Upper lobe of left lung (tissue), 6 donors: ENCODE results near the gene CDK11B. TPM values are rescaled to one million over a fixed set of nuclear protein-coding genes. Genes with fewer than 3 reads are reported as not detected.
A peak's percentile ranks its signal among the peaks of the same experiment; 100 is the strongest.

Source experiments
- ATAC-seq, 2 donors: fragments of 200-7000 bp; cut with Tn5 transposase; one replicate each; pipeline ENCODE4 v1.9.1; 2022; ENCODE audit warnings: mild to moderate bottlenecking in 2 of 2, moderate library complexity in 2 of 2; ENCODE audit not compliant: low FRiP score in 2 of 2
- DNase-seq, 2 donors: peaks; one replicate each; pipeline ENCODE4 v3.0.0-alpha.2; 2019 to 2020
- H3K27ac ChIP-seq, 4 donors: fragments of 200-600 bp; sonication (generic); one replicate each; pipeline ENCODE4 v1.5.1; 2016 to 2019
- H3K27me3 ChIP-seq, 4 donors: fragments of 200-600 bp; sonication (generic); one replicate each; pipeline ENCODE4 v1.5.1; 2017 to 2019
- H3K36me3 ChIP-seq, 4 donors: fragments of 200-600 bp; sonication (generic); one replicate each; pipeline ENCODE4 v1.5.1; 2016 to 2019
- H3K4me1 ChIP-seq, 4 donors: fragments of 200-600 bp; sonication (generic); one replicate each; pipeline ENCODE4 v1.5.1; 2018 to 2019
- H3K4me3 ChIP-seq, 4 donors: fragments of 200-600 bp; sonication (generic); one replicate each; pipeline ENCODE4 v1.5.1; 2017 to 2019; ENCODE audit warnings: mild to moderate bottlenecking in 2 of 4, moderate library complexity in 1 of 4
- H3K9me3 ChIP-seq, 4 donors: fragments of 200-600 bp; sonication (generic); one replicate each; pipeline ENCODE4 v1.5.1; 2018 to 2019
- EP300 ChIP-seq, 4 donors: sonication (generic); formaldehyde crosslinking; IDR thresholded peaks; one replicate each; pipeline ENCODE4 v1.5.1; 2017; ENCODE audit warnings: antibody characterized with exemption in 4 of 4, control low read depth in 2 of 4
- POLR2A ChIP-seq, 4 donors: fragments of 450-650 bp; IDR thresholded peaks; one replicate each; pipeline ENCODE4 v1.5.1; 2016 to 2017; ENCODE audit warnings: antibody characterized with exemption in 4 of 4, mild to moderate bottlenecking in 2 of 4
- POLR2AphosphoS5 ChIP-seq, 2 donors: sonication (generic); formaldehyde crosslinking; IDR thresholded peaks; one replicate each; pipeline ENCODE4 v1.5.1; 2017; ENCODE audit warnings: antibody characterized with exemption in 2 of 2
- WGBS, 2 donors: methylation state at CpG; one replicate each; pipeline ENCODE4 v1.1.5; 2017 to 2018; 5-methylcytosine and 5-hydroxymethylcytosine counted together
- total RNA-seq, 6 donors: library from RNA; depleted of rRNA in 4 of 6; stranded (reverse); fragments of >200 nt in 4 of 6; gene quantifications; one replicate each; pipeline versions ENCODE4 v1.1.0 to v1.2.1, GENCODE V29; 2016 to 2021
- TF ChIP-seq, protein P1 (sequence below), 6 experiments: fragments of 450-650 bp in 4 of 6; fragments of 200-600 bp in 2 of 6; sonication (generic) in 2 of 6; IDR thresholded peaks; one replicate each; pipeline ENCODE4 v1.5.1; 2016 to 2019; ENCODE audit warnings: antibody characterized with exemption in 6 of 6
- donor health status: DM: no; HTN: no; CAD: no; lungs with moderate emphysema.
- donor health status: DM: no; HTN: yes; CAD: no; lungs with severe emphysema.

Gene CDK11B
- total RNA-seq, 6 donors from 2014 or later = 20.8 to 55.5 (median 24.9) TPM

DNA sequence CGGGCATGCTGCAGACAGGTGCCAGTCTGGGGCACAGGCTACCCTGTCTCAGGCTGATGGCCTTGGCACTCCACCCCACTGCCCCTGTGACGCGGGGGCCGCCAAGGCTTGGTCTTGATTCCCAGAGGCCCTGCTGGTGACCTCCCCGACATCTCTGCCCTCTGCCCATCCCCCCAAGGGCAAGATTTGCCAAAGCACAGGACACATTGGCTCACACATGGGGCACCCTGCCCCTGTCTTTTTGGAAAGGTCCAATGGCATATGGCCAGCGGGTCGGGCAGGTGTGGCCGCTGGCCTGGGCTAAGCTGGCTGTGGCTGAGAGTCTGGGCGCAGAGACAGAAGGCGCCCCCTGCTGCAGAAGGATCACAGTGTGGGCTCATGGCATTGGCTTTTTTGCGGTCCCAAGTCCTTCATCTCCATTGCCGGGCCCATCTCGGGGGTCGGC is 38.9 kb downstream of the CDK11B start:
- H3K9me3 ChIP-seq = no peaks in the 10 kb centered on the region
- DNase-seq (peak in 1 of 2 donors; percentile 64), ATAC-seq (no peak)
- H3K4me1 ChIP-seq = peaks cover 9 to 25% (median 13%) of the 10 kb centered on the region in 4 donors
- H3K4me3 ChIP-seq = no peak overlapping the region
- 60 to 84% methylated on average over 1 to 14 of the region's 14 CpGs for WGBS, 2 donors
- H3K27me3 ChIP-seq = no peaks in the 10 kb centered on the region
- no peak overlapping the region for H3K27ac ChIP-seq
- TF ChIP-seq, protein P1, sequence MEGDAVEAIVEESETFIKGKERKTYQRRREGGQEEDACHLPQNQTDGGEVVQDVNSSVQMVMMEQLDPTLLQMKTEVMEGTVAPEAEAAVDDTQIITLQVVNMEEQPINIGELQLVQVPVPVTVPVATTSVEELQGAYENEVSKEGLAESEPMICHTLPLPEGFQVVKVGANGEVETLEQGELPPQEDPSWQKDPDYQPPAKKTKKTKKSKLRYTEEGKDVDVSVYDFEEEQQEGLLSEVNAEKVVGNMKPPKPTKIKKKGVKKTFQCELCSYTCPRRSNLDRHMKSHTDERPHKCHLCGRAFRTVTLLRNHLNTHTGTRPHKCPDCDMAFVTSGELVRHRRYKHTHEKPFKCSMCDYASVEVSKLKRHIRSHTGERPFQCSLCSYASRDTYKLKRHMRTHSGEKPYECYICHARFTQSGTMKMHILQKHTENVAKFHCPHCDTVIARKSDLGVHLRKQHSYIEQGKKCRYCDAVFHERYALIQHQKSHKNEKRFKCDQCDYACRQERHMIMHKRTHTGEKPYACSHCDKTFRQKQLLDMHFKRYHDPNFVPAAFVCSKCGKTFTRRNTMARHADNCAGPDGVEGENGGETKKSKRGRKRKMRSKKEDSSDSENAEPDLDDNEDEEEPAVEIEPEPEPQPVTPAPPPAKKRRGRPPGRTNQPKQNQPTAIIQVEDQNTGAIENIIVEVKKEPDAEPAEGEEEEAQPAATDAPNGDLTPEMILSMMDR (IDR thresholded peaks at IDR 0.05) = peak in 3 of 6 experiments; percentile 15 to 34 (median 17)
- no peak for TF ChIP-seq EP300 (IDR thresholded peaks at IDR 0.05)
- H3K36me3 ChIP-seq = peaks cover 0 to 15% (median 10%) of the 10 kb centered on the region in 4 donors

DNA sequence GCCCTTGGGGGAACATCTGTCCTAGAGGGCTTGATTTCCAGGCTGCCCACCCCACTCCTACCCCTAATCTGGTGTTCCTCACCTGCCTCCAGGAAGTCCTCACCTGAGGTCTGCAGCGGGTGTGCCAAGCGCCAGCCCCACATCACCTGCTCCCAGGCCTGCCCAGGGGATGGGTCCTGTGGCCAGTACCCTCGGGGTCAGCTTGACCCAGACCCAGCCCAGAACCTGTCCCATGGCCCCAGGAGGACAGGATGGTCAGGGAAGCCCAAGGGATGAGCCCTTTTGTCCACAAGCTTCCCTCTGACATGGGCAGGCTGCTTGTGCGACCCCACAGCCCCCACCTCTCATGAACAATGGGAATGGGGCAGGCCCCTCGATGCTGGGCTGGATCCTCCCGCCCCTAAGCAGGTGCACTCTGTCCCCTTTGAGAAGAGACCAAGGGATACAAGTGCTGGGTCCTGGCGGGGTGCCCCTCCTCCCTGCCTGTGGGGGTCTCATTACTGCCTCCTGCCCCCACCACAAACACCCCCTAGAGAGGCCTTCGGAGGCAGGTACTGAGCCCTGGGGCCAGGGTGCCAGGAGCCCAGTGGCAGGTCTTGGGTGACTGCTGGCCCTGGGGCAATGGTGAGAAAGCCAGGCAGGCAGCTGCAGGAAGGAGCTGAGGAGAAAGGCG is 40.3 kb downstream of the CDK11B start:
- H3K36me3 ChIP-seq = peaks cover 0 to 14% (median 6%) of the 10 kb centered on the region in 4 donors
- DNase-seq (peak in 1 of 2 donors; percentile 66), ATAC-seq (no peak)
- TF ChIP-seq POLR2A (IDR thresholded peaks at IDR 0.05) (no peak), POLR2AphosphoS5 (IDR thresholded peaks at IDR 0.05) (no peak), EP300 (IDR thresholded peaks at IDR 0.05) (no peak)
- TF ChIP-seq, protein P1 (IDR thresholded peaks at IDR 0.05) = no peak
- no peaks in the 10 kb centered on the region for H3K27me3 ChIP-seq
- 93 to 100% methylated on average over 1 to 5 of the region's 9 CpGs for WGBS, 2 donors
- H3K9me3 ChIP-seq = no peaks in the 10 kb centered on the region
- H3K4me1 ChIP-seq = peaks cover 21 to 39% (median 24%) of the 10 kb centered on the region in 4 donors
- no peak overlapping the region for H3K4me3 ChIP-seq
- no peak overlapping the region for H3K27ac ChIP-seq

DNA sequence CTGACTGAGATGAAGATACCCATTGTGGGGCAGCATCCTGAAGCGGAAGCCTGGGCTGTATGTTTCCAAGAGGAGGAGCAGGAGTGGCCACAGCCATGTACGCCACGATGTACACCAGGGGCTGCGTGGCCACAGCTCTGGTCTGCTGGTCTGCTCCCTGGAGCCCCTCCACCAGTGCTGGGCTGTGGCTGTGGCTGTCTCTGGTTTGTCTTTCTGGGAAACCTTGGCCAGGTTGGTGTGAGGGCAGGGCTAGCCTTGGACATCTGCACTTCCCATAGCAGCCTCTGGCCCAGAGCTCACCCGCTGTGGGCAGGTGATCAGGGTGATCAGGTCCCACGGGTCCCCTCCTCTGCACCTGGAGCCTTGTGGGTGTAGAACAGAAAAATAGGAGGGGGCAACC is 40.9 kb downstream of the CDK11B start:
- TF ChIP-seq, protein P1 (IDR thresholded peaks at IDR 0.05) = no peak
- TF ChIP-seq EP300 (IDR thresholded peaks at IDR 0.05) (no peak), POLR2AphosphoS5 (IDR thresholded peaks at IDR 0.05) (no peak), POLR2A (IDR thresholded peaks at IDR 0.05) (no peak)
- no peak overlapping the region for H3K4me3 ChIP-seq
- no peak for ATAC-seq
- H3K36me3 ChIP-seq = peaks cover 0 to 14% (median 6%) of the 10 kb centered on the region in 4 donors
- no peaks in the 10 kb centered on the region for H3K27me3 ChIP-seq
- H3K27ac ChIP-seq = no peak overlapping the region
- WGBS, 2 donors = 96 to 97% methylated on average over 5 to 6 of the region's 6 CpGs
- H3K9me3 ChIP-seq = no peaks in the 10 kb centered on the region
- DNase-seq = peak in 1 of 2 donors; percentile 36
- peaks cover 24 to 45% (median 30%) of the 10 kb centered on the region in 4 donors for H3K4me1 ChIP-seq

DNA sequence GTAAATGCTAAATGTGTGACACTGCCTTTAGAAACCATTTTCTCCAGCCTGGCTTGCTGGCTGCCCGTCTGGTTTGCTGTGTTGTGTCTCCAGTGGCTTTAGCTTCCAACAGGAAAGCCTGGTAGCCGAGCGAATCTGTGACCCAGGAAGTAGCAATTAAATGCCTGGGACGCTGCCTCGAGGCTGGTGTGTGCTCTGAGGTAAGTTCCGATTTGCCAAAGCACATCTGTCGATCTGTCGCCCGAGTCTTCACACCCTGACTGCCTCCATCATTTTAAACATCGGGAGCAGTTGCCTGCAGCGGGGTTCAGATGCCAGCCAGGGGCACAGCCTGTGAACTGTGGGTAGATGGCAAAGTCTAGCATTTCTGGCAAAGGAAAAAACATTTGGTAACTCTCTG is 41.3 kb downstream of the CDK11B start:
- H3K36me3 ChIP-seq = peaks cover 0 to 14% (median 6%) of the 10 kb centered on the region in 4 donors
- no peak for ATAC-seq
- no peak overlapping the region for H3K27ac ChIP-seq
- H3K9me3 ChIP-seq = no peaks in the 10 kb centered on the region
- no peak for TF ChIP-seq POLR2AphosphoS5 (IDR thresholded peaks at IDR 0.05)
- TF ChIP-seq, protein P1 (IDR thresholded peaks at IDR 0.05) = no peak
- TF ChIP-seq POLR2A (IDR thresholded peaks at IDR 0.05) = no peak
- TF ChIP-seq EP300 (IDR thresholded peaks at IDR 0.05) = no peak
- H3K4me1 ChIP-seq = peaks cover 24 to 48% (median 33%) of the 10 kb centered on the region in 4 donors
- no peak overlapping the region for H3K4me3 ChIP-seq
- WGBS, 2 donors = 90 to 94% methylated on average over 10 to 11 of the region's 11 CpGs
- no peak for DNase-seq
- no peaks in the 10 kb centered on the region for H3K27me3 ChIP-seq
